ENCODE results near the gene PLAAT2. TPM values are rescaled to one million over a fixed set of nuclear protein-coding genes. Genes with fewer than 3 reads are reported as not detected.

PLAAT2 gene
- total and polyA plus RNA-seq, 2 of the 13 experiments (the other 11 are each of a cell fraction or from before 2014, with no cell fraction given): 0.22 TPM; not detected in 1

DNA sequence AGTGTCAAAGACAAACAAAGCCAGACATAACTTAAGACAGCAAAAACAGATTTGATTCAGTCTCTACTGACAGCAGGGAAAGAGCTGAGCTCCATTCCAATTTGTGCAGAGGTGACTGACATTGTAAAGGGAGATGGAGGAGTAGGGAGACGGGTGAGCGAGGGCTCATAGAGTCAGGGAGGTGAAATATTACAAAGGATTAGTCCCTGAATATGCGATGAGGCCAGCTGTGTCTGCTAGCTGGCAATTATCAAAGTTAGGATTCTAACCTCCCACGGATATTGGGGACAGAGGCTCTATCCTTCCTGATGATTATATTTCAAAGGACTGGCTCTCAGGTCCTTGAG lies 8.3 kb downstream of the PLAAT2 start (continued):
- TF ChIP-seq, protein P1, sequence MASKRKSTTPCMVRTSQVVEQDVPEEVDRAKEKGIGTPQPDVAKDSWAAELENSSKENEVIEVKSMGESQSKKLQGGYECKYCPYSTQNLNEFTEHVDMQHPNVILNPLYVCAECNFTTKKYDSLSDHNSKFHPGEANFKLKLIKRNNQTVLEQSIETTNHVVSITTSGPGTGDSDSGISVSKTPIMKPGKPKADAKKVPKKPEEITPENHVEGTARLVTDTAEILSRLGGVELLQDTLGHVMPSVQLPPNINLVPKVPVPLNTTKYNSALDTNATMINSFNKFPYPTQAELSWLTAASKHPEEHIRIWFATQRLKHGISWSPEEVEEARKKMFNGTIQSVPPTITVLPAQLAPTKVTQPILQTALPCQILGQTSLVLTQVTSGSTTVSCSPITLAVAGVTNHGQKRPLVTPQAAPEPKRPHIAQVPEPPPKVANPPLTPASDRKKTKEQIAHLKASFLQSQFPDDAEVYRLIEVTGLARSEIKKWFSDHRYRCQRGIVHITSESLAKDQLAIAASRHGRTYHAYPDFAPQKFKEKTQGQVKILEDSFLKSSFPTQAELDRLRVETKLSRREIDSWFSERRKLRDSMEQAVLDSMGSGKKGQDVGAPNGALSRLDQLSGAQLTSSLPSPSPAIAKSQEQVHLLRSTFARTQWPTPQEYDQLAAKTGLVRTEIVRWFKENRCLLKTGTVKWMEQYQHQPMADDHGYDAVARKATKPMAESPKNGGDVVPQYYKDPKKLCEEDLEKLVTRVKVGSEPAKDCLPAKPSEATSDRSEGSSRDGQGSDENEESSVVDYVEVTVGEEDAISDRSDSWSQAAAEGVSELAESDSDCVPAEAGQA (IDR thresholded peaks at IDR 0.05; ENCODE audit: low read depth): no peak
- TF ChIP-seq, protein P1 (CRISPR knock-in tag; IDR thresholded peaks at IDR 0.05; ENCODE audit: borderline replicate concordance): no peak
- TF ChIP-seq SMAD9 (CRISPR knock-in tag; IDR thresholded peaks at IDR 0.05) (no peak), DNMT3B (CRISPR knock-in tag; conservative IDR thresholded peaks at IDR 0.05) (no peak)

DNA sequence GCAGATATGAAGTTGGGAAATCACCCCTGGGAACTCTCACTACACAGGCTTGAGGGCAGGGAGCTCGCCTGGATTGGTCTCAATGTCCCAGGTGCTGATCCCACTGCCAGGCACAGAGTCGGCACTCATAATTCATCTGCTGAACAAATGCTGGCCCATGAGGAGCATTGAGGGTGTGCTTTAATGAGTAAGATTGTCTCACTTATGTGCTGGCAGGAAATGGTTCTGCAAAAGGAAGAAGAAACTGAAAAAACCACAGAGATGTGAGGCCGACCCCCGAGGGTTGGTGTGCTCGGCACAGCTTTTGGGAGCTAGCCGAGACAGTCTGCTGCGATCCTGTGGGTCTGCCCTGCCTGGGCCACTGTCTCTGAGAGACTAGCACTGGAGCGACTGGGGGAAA lies 9.4 kb downstream of the PLAAT2 start:
- Histone ChIP-seq H3K9ac (ENCODE audit: insufficient read depth, low read depth, low read length) (no peak overlapping the region), H2AFZ (ENCODE audit: low read length) (no peak overlapping the region)

More for the DNA sequence above, 9.4 kb downstream of the PLAAT2 start:
- no peak overlapping the region for H3K27ac ChIP-seq (ENCODE audit: extremely low read length, insufficient read depth, low read length)
- H3K27me3 ChIP-seq (ENCODE audit: control insufficient read depth in 1 of 2, insufficient read depth in 2 of 2, low read length in 2 of 2): peaks cover 1 to 7% of the 10 kb centered on the region in 2 experiments; a peak in 3 of 5 replicates
- H3K36me3 ChIP-seq (replicated peaks in 1 of 2; ENCODE audit: control insufficient read depth in 1 of 2, insufficient read depth in 2 of 2, low read length in 2 of 2): no peaks in the 10 kb centered on the region
- ChIA-PET CTCF (ENCODE audit: low intra/inter-chr PET ratio, low total read pairs) (no interaction called here), POLR2A (no interaction called here)
- in situ Hi-C loops (cut with HindIII; ENCODE audit: extremely low pct_ligation_motif_present, low pct_unique_long_range_greater_than_20kb) (no loop called here), intact Hi-C loops (cut with micrococcal nuclease; ENCODE audit: unreplicated experiment) (no loop called here)
- no peak for DNase-seq (ENCODE audit: low spot score)
- no peak overlapping the region for H3K4me3 ChIP-seq (replicated peaks in 1 of 3; ENCODE audit: insufficient read depth in 1 of 3, low read depth in 2 of 3, low read length in 3 of 3)
- H3K4me1 ChIP-seq (ENCODE audit: insufficient read depth, low read length): peaks cover 4% of the 10 kb centered on the region; the same call in 1 of the 2 replicates
- H3K4me2 ChIP-seq (ENCODE audit: low read depth, low read length): no peak overlapping the region
- WGBS (ENCODE audit: low lambda C conversion rate): 63% methylated on average over 8 of the region's 8 CpGs
- FAIRE-seq: no peak
- H3K79me2 ChIP-seq (ENCODE audit: insufficient read depth, low read length): no peaks in the 10 kb centered on the region
- no peak for ATAC-seq
- no peaks in the 10 kb centered on the region for H4K20me1 ChIP-seq (ENCODE audit: insufficient read depth, low read length)
- H3K9me3 ChIP-seq (ENCODE audit: low read length): no peaks in the 10 kb centered on the region
- BruUV-seq (replicated peaks): no TSS peak
- no peak for TF ChIP-seq NFYC (CRISPR knock-in tag; IDR thresholded peaks at IDR 0.05)
- no peak for TF ChIP-seq PCBP1 (IDR thresholded peaks at IDR 0.05; ENCODE audit: borderline replicate concordance, low read depth, low read length)
- TF ChIP-seq ZNF510 (CRISPR knock-in tag; IDR thresholded peaks at IDR 0.05; ENCODE audit: low read depth): no peak
- no peak for TF ChIP-seq STAT5B (CRISPR knock-in tag; IDR thresholded peaks at IDR 0.05)
- no peak for TF ChIP-seq ZFP82 (CRISPR knock-in tag; IDR thresholded peaks at IDR 0.05; ENCODE audit: borderline replicate concordance)
- TF ChIP-seq ZNF234 (CRISPR knock-in tag; conservative IDR thresholded peaks at IDR 0.05): no peak
- TF ChIP-seq, protein P2, sequence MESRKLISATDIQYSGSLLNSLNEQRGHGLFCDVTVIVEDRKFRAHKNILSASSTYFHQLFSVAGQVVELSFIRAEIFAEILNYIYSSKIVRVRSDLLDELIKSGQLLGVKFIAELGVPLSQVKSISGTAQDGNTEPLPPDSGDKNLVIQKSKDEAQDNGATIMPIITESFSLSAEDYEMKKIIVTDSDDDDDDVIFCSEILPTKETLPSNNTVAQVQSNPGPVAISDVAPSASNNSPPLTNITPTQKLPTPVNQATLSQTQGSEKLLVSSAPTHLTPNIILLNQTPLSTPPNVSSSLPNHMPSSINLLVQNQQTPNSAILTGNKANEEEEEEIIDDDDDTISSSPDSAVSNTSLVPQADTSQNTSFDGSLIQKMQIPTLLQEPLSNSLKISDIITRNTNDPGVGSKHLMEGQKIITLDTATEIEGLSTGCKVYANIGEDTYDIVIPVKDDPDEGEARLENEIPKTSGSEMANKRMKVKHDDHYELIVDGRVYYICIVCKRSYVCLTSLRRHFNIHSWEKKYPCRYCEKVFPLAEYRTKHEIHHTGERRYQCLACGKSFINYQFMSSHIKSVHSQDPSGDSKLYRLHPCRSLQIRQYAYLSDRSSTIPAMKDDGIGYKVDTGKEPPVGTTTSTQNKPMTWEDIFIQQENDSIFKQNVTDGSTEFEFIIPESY (CRISPR knock-in tag; IDR thresholded peaks at IDR 0.05): no peak
- TF ChIP-seq ZNF331 (CRISPR knock-in tag; IDR thresholded peaks at IDR 0.05): no peak
- TF ChIP-seq GATAD2A (CRISPR knock-in tag; IDR thresholded peaks at IDR 0.05): no peak
- TF ChIP-seq NFE2L1 (CRISPR knock-in tag; IDR thresholded peaks at IDR 0.05; ENCODE audit: borderline replicate concordance): no peak
- TF ChIP-seq KLF13 (CRISPR knock-in tag; IDR thresholded peaks at IDR 0.05): no peak
- TF ChIP-seq KDM5A (IDR thresholded peaks at IDR 0.05; ENCODE audit: borderline replicate concordance, low read length): no peak
- no peak for TF ChIP-seq ZNF24 (IDR thresholded peaks at IDR 0.05)
- TF ChIP-seq ZNF614 (CRISPR knock-in tag; IDR thresholded peaks at IDR 0.05; ENCODE audit: borderline replicate concordance): no peak
- no peak for TF ChIP-seq HDAC6 (IDR thresholded peaks at IDR 0.05; ENCODE audit: low read depth, low read length)
